LNCaP clone FGC (cell line): ENCODE results near the gene GRIA1.

ENCODE experiments used
- DNase-seq: peaks from one replicate; pipeline ENCODE4 v3.0.0-alpha.2; 2011; ENCODE audit warnings: low read depth
- H3K4me3 ChIP-seq: 2 replicates; pipeline ENCODE4 v1.5.1; 2011; ENCODE audit warnings: mild to moderate bottlenecking, low read depth, low read length, control low read depth
- TF ChIP-seq, protein P1 (sequence below): IDR thresholded peaks from 2 replicates; pipeline ENCODE4 v1.5.1; 2012; ENCODE audit warnings: mild to moderate bottlenecking; ENCODE audit not compliant: control insufficient read depth, insufficient read depth; ENCODE audit errors: extremely low read depth

Gene GRIA1

DNA sequence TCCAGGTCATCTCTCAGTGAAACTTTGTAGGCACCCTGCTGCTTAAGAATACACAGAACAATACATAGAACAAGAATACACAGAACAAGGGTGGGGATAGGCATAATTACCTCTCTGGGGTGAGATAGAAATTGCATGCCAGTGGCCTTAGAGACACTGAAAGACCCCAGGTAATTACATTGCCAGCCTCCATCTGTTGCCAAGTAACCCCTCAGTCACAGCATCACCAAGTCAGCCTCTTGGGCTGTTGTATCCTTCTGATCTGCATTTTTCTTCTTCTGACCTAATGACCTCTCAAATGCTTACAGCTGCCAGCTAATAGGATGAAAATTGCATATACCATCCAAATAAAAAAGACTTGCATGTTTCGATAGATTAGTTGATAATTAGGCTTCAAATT, 167.7 kb downstream of the GRIA1 start:
- DNase-seq: no peak
- no peak overlapping the region for H3K4me3 ChIP-seq
- TF ChIP-seq, protein P1, sequence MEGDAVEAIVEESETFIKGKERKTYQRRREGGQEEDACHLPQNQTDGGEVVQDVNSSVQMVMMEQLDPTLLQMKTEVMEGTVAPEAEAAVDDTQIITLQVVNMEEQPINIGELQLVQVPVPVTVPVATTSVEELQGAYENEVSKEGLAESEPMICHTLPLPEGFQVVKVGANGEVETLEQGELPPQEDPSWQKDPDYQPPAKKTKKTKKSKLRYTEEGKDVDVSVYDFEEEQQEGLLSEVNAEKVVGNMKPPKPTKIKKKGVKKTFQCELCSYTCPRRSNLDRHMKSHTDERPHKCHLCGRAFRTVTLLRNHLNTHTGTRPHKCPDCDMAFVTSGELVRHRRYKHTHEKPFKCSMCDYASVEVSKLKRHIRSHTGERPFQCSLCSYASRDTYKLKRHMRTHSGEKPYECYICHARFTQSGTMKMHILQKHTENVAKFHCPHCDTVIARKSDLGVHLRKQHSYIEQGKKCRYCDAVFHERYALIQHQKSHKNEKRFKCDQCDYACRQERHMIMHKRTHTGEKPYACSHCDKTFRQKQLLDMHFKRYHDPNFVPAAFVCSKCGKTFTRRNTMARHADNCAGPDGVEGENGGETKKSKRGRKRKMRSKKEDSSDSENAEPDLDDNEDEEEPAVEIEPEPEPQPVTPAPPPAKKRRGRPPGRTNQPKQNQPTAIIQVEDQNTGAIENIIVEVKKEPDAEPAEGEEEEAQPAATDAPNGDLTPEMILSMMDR: no peak

DNA sequence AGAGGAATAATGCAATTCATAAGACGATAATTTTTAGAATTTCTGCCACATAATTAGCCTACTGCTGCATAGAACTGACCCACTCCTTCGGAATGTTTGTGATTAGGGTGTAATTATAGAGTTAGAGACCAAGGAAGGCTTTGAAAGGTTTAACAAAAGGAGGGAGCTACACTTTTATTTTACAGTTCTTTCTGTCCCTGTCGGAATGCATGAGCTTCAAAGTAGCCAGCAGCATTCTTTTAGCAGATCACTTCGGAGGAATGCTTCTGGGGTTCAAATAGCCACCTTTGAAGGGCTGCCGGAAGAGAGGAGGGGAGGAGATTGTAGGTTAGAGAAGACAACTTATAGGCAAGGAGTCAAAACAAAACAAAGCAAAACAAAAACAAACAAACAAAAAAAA, 168.1 kb downstream of the GRIA1 start:
- DNase-seq: no peak
- TF ChIP-seq, protein P1: no peak
- no peak overlapping the region for H3K4me3 ChIP-seq

DNA sequence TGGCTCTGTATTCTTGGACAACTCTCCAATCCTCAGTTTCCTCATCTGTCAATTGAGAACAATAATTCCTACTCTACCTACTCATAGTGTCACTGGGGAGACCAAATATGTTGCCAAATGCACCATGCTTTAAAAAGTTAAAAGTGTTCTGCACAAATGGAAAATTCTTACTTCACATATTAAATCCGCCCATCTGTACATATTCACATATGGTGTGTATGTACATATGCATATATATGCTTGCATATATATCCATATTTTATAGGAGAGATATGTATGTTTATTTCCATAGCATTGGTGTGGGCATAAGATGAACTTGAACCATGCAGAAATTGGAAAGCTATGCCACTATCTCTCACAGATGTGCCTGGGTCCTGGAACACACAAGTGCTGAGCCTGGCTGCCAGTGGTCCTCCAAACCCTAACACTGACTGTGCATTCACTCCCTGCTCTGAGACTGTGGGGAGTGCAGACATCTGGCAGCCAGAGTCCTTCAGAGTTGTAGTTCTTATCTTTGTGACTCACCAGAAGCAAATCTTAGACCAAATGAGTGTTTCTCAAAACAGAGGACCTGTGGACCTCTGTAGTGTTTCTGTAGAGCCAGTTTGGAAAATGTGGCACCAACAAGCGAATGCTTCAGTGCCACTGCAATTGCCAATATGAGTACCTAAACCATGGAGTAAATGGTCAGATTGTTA, 168.7 kb downstream of the GRIA1 start:
- H3K4me3 ChIP-seq: no peak overlapping the region
- no peak for DNase-seq

DNA sequence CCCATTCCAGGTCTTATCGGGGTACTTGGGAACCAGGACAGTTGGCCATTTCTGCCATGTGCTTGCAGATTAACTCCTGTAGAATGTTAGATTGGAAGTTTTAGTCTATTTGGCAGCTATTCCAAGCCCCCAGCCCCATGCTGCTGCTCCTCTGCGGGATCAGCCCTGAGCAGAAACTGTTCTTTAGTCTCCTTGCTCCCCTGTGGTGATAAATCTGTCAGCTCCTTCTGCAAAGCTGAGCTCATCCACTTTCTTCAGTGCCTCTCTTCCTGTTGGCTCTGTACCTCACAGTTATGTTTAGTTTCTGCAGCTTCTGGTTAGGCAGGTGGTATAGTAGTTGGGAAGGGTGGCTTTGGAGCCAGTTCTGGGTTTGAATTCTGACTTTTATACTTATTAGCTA, 170.4 kb downstream of the GRIA1 start:
- no peak overlapping the region for H3K4me3 ChIP-seq
- TF ChIP-seq, protein P1: no peak
- DNase-seq: no peak

More for the DNA sequence above, 168.7 kb downstream of the GRIA1 start:
- TF ChIP-seq, protein P1: no peak

DNA sequence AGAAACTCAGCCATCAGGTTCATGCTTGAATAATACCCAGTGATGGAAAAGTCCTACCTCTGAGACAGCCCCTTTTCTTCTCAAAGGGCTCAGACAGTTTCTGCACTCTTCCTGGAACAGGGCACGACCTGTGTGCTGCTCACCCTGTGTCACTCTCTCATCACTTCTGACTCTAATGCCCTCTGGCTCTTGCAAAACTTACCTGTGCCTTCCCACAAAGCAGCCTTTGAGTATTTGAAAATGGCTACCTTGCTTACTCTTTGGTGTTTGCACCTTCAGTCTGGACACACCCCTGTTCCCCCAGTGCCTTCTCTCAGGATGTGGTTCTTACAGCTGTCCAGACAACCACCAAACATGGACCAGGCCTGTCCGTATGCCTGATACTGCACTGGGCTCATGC, 171.4 kb downstream of the GRIA1 start:
- no peak overlapping the region for H3K4me3 ChIP-seq
- no peak for DNase-seq
- TF ChIP-seq, protein P1: no peak

DNA sequence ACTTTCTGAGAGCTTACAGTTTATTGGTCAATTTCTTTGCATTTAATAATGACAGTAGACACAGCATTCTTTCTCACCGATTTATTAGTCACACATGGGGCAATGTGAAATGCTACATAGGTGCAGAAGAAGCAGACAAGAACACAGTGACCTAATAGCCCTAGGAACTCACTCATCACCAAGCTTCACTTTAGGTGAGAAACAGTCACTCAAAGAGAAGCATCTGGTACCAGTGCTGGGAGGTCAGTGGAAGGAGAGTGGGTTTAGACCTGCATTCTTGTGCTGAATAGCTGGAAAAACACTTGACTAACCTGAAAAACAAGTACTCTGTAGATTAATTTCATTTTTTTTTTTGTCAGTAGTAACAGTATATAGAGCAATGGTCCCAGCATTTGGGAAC, 179.6 kb downstream of the GRIA1 start:
- H3K4me3 ChIP-seq: no peak overlapping the region
- TF ChIP-seq, protein P1: no peak
- DNase-seq: no peak
